ENCODE results near the gene KRT80.
"Not testable (repeated sequence)": the region's sequence is repeated elsewhere in the genome, so short reads cannot be mapped to it uniquely, and the experiment has no call there.

Gene KRT80

GRCh38 chr12:52191841-52192791, at the start of gene KRT80:
TSS of gene KRT80 (minus strand) at chr12:52192014. CDS start at chr12:52191902, 112 bp downstream.
- FAIRE-seq = no peak

GRCh38 chr12:52241205-52241842, 49.5 kb upstream of the KRT80 start:
- FAIRE-seq = no peak

GRCh38 chr12:52240247-52240646, 48.4 kb upstream of the KRT80 start:
- FAIRE-seq = not testable (repeated sequence)

GRCh38 chr12:52239767-52240166, 48.0 kb upstream of the KRT80 start:
- FAIRE-seq = no peak

GRCh38 chr12:52238916-52239646, 47.3 kb upstream of the KRT80 start:
- FAIRE-seq = no peak

GRCh38 chr12:52238207-52238840, 46.5 kb upstream of the KRT80 start:
- FAIRE-seq = no peak

- no peak for FAIRE-seq
Measured at GRCh38 chr12:52236386-52237050, 44.7 kb upstream of the KRT80 start.

- FAIRE-seq = no peak
Measured at GRCh38 chr12:52235822-52236361, 44.1 kb upstream of the KRT80 start.

- no peak for FAIRE-seq
Measured at GRCh38 chr12:52235001-52235764, 43.4 kb upstream of the KRT80 start.

GRCh38 chr12:52234223-52234810, 42.5 kb upstream of the KRT80 start:
- FAIRE-seq = no peak

- no peak for FAIRE-seq
Measured at GRCh38 chr12:52233462-52234207, 41.8 kb upstream of the KRT80 start.

GRCh38 chr12:52232674-52233461, 41.1 kb upstream of the KRT80 start, which contains the start of gene KRT7:
TSS of gene KRT7 (plus strand) at chr12:52233243. CDS start at chr12:52233297, 54 bp downstream.
- FAIRE-seq = no peak

- no peak for FAIRE-seq
Measured at GRCh38 chr12:52232203-52232673, 40.4 kb upstream of the KRT80 start.

- no peak for FAIRE-seq
Measured at GRCh38 chr12:52231305-52232202, 39.7 kb upstream of the KRT80 start.

- no peak for FAIRE-seq
Measured at GRCh38 chr12:52230364-52231281, 38.8 kb upstream of the KRT80 start.

- FAIRE-seq = no peak
Measured at GRCh38 chr12:52229836-52230343, 38.1 kb upstream of the KRT80 start.
